ENCODE results near the gene SLC6A13. TPM values are rescaled to one million over a fixed set of nuclear protein-coding genes. Genes with fewer than 3 reads are reported as not detected.
"Not testable (repeated sequence)": the region's sequence is repeated elsewhere in the genome, so short reads cannot be mapped to it uniquely, and the experiment has no call there.

The SLC6A13 gene
- total RNA-seq, 3 donors from 2014 or later: 0.81 TPM; not detected in 2

GRCh38 chr12:254039-254438 lies 8.6 kb downstream of the SLC6A13 start:
- Mint-ChIP-seq H3K4me3 (no peak overlapping the region), H3K9me3 (peaks cover under 1% of the 10 kb centered on the region), H3K36me3 (ENCODE audit: insufficient read depth) (no peaks in the 10 kb centered on the region), H3K27me3 (ENCODE audit: low read depth) (peaks cover 50% of the 10 kb centered on the region), H3K4me1 (ENCODE audit: low read depth) (no peaks in the 10 kb centered on the region)
- DNase-seq (no peak), ATAC-seq (no peak)

GRCh38 chr12:253116-253831 lies 9.4 kb downstream of the SLC6A13 start:
- peaks cover 46% of the 10 kb centered on the region for H3K27me3 Mint-ChIP-seq (ENCODE audit: low read depth)
- no peak overlapping the region for H3K4me3 Mint-ChIP-seq
- no peak for DNase-seq
- no peaks in the 10 kb centered on the region for H3K4me1 Mint-ChIP-seq (ENCODE audit: low read depth)
- no peaks in the 10 kb centered on the region for H3K36me3 Mint-ChIP-seq (ENCODE audit: insufficient read depth)
- H3K9me3 Mint-ChIP-seq: peaks cover 3% of the 10 kb centered on the region
- no peak for ATAC-seq

- H3K9me3 Mint-ChIP-seq: peaks cover 9% of the 10 kb centered on the region
- H3K36me3 Mint-ChIP-seq (ENCODE audit: insufficient read depth): no peaks in the 10 kb centered on the region
- DNase-seq (no peak), ATAC-seq (no peak)
- no peaks in the 10 kb centered on the region for H3K4me1 Mint-ChIP-seq (ENCODE audit: low read depth)
- no peak overlapping the region for H3K4me3 Mint-ChIP-seq
- peaks cover 39% of the 10 kb centered on the region for H3K27me3 Mint-ChIP-seq (ENCODE audit: low read depth)
Measured at GRCh38 chr12:252636-253035, 10.0 kb downstream of the SLC6A13 start.

- Mint-ChIP-seq H3K4me3 (no peak overlapping the region), H3K4me1 (ENCODE audit: low read depth) (no peaks in the 10 kb centered on the region), H3K27me3 (ENCODE audit: low read depth) (peaks cover 16% of the 10 kb centered on the region), H3K9me3 (peaks cover 16% of the 10 kb centered on the region), H3K36me3 (ENCODE audit: insufficient read depth) (peaks cover 2% of the 10 kb centered on the region)
- ATAC-seq (no peak), DNase-seq (no peak)
Measured at GRCh38 chr12:247271-247670, 15.4 kb downstream of the SLC6A13 start.

GRCh38 chr12:243381-243780 lies 19.3 kb downstream of the SLC6A13 start:
- H3K36me3 Mint-ChIP-seq (ENCODE audit: insufficient read depth): peaks cover 2% of the 10 kb centered on the region
- no peak for DNase-seq
- H3K27me3 Mint-ChIP-seq (ENCODE audit: low read depth): peaks cover 28% of the 10 kb centered on the region
- H3K4me1 Mint-ChIP-seq (ENCODE audit: low read depth): no peaks in the 10 kb centered on the region
- ATAC-seq: no peak
- no peak overlapping the region for H3K4me3 Mint-ChIP-seq
- H3K9me3 Mint-ChIP-seq: peaks cover 13% of the 10 kb centered on the region

- peaks cover 2% of the 10 kb centered on the region for H3K36me3 Mint-ChIP-seq (ENCODE audit: insufficient read depth)
- peaks cover 7% of the 10 kb centered on the region for H3K9me3 Mint-ChIP-seq
- no peaks in the 10 kb centered on the region for H3K4me1 Mint-ChIP-seq (ENCODE audit: low read depth)
- ATAC-seq (no peak), DNase-seq (no peak)
- peaks cover 29% of the 10 kb centered on the region for H3K27me3 Mint-ChIP-seq (ENCODE audit: low read depth)
- no peak overlapping the region for H3K4me3 Mint-ChIP-seq
Measured at GRCh38 chr12:242496-242895, 20.1 kb downstream of the SLC6A13 start.

- DNase-seq (no peak), ATAC-seq (no peak)
- Mint-ChIP-seq H3K27me3 (ENCODE audit: low read depth) (peaks cover 31% of the 10 kb centered on the region), H3K36me3 (ENCODE audit: insufficient read depth) (no peaks in the 10 kb centered on the region), H3K9me3 (peaks cover 4% of the 10 kb centered on the region), H3K4me1 (ENCODE audit: low read depth) (no peaks in the 10 kb centered on the region), H3K4me3 (no peak overlapping the region)
Measured at GRCh38 chr12:241266-241665, 21.4 kb downstream of the SLC6A13 start.

GRCh38 chr12:240566-240965 lies 22.1 kb downstream of the SLC6A13 start:
- DNase-seq (no peak), ATAC-seq (no peak)
- H3K4me3 Mint-ChIP-seq: no peak overlapping the region
- peaks cover 11% of the 10 kb centered on the region for H3K9me3 Mint-ChIP-seq
- peaks cover 31% of the 10 kb centered on the region for H3K27me3 Mint-ChIP-seq (ENCODE audit: low read depth)
- no peaks in the 10 kb centered on the region for H3K4me1 Mint-ChIP-seq (ENCODE audit: low read depth)
- H3K36me3 Mint-ChIP-seq (ENCODE audit: insufficient read depth): no peaks in the 10 kb centered on the region

- H3K4me3 Mint-ChIP-seq: no peak overlapping the region
- H3K27me3 Mint-ChIP-seq (ENCODE audit: low read depth): peaks cover 27% of the 10 kb centered on the region
- H3K36me3 Mint-ChIP-seq (ENCODE audit: insufficient read depth): no peaks in the 10 kb centered on the region
- DNase-seq: no peak
- ATAC-seq: no peak
- H3K9me3 Mint-ChIP-seq: peaks cover 18% of the 10 kb centered on the region
- H3K4me1 Mint-ChIP-seq (ENCODE audit: low read depth): no peaks in the 10 kb centered on the region
Measured at GRCh38 chr12:238736-239398, 23.8 kb downstream of the SLC6A13 start.

GRCh38 chr12:238116-238515 lies 24.5 kb downstream of the SLC6A13 start:
- H3K36me3 Mint-ChIP-seq (ENCODE audit: insufficient read depth): no peaks in the 10 kb centered on the region
- peaks cover 21% of the 10 kb centered on the region for H3K27me3 Mint-ChIP-seq (ENCODE audit: low read depth)
- DNase-seq (no peak), ATAC-seq (no peak)
- no peak overlapping the region for H3K4me3 Mint-ChIP-seq
- peaks cover 18% of the 10 kb centered on the region for H3K9me3 Mint-ChIP-seq
- no peaks in the 10 kb centered on the region for H3K4me1 Mint-ChIP-seq (ENCODE audit: low read depth)

- peaks cover 18% of the 10 kb centered on the region for H3K9me3 Mint-ChIP-seq
- no peaks in the 10 kb centered on the region for H3K36me3 Mint-ChIP-seq (ENCODE audit: insufficient read depth)
- peaks cover 18% of the 10 kb centered on the region for H3K27me3 Mint-ChIP-seq (ENCODE audit: low read depth)
- no peak for DNase-seq
- no peak overlapping the region for H3K4me3 Mint-ChIP-seq
- ATAC-seq: no peak
- H3K4me1 Mint-ChIP-seq (ENCODE audit: low read depth): no peaks in the 10 kb centered on the region
Measured at GRCh38 chr12:237026-237815, 25.4 kb downstream of the SLC6A13 start.

- H3K9me3 Mint-ChIP-seq: peaks cover 18% of the 10 kb centered on the region
- no peak overlapping the region for H3K4me3 Mint-ChIP-seq
- H3K36me3 Mint-ChIP-seq (ENCODE audit: insufficient read depth): no peaks in the 10 kb centered on the region
- H3K4me1 Mint-ChIP-seq (ENCODE audit: low read depth): no peaks in the 10 kb centered on the region
- H3K27me3 Mint-ChIP-seq (ENCODE audit: low read depth): peaks cover 18% of the 10 kb centered on the region
- no peak for ATAC-seq
- DNase-seq: no peak
Measured at GRCh38 chr12:236445-236844, 26.2 kb downstream of the SLC6A13 start.

- DNase-seq; ATAC-seq; H3K36me3 Mint-ChIP-seq (ENCODE audit: insufficient read depth); H3K4me3 Mint-ChIP-seq; H3K4me1 Mint-ChIP-seq (ENCODE audit: low read depth): not testable (repeated sequence)
- Mint-ChIP-seq H3K27me3 (ENCODE audit: low read depth) (peaks cover 18% of the 10 kb centered on the region), H3K9me3 (peaks cover 18% of the 10 kb centered on the region)
Measured at GRCh38 chr12:235967-236366, 26.7 kb downstream of the SLC6A13 start.

- H3K27me3 Mint-ChIP-seq (ENCODE audit: low read depth): peaks cover 12% of the 10 kb centered on the region
Measured at GRCh38 chr12:234891-235415, 27.7 kb downstream of the SLC6A13 start.

More at GRCh38 chr12:234891-235415, 27.7 kb downstream of the SLC6A13 start:
- no peak for DNase-seq
- Mint-ChIP-seq H3K4me3 (no peak overlapping the region), H3K36me3 (ENCODE audit: insufficient read depth) (no peaks in the 10 kb centered on the region), H3K9me3 (peaks cover 18% of the 10 kb centered on the region), H3K4me1 (ENCODE audit: low read depth) (no peaks in the 10 kb centered on the region)
- ATAC-seq: no peak
